SJSA1 (cell line): ENCODE measurements around the gene SGMS1. TPM values are rescaled to one million over a fixed set of nuclear protein-coding genes. Genes with fewer than 3 reads are reported as not detected.
"Not testable (repeated sequence)": the region's sequence is repeated elsewhere in the genome, so short reads cannot be mapped to it uniquely, and the experiment has no call there.

Experiments
- DNase-seq, 2 experiments: peaks; one replicate each; pipeline ENCODE4 v3.0.0-alpha.2; 2015 to 2020; ENCODE audit warnings: low spot score in 2 of 2, low read depth in 1 of 2
- H3K27ac ChIP-seq: fragments of 250-450 bp; sonication (Bioruptor Pico); 2 replicates; pipeline ENCODE4 v1.5.1; 2020; ENCODE audit warnings: mild to moderate bottlenecking, moderate library complexity
- H3K27me3 ChIP-seq: fragments of 250-450 bp; sonication (Bioruptor Pico); replicated peaks from 2 replicates; pipeline ENCODE4 v1.5.1; 2020; ENCODE audit warnings: mild to moderate bottlenecking, moderate library complexity
- H3K36me3 ChIP-seq: fragments of 250-450 bp; sonication (Bioruptor Pico); 2 replicates; pipeline ENCODE4 v1.5.1; 2020; ENCODE audit warnings: mild to moderate bottlenecking
- H3K4me1 ChIP-seq: fragments of 250-450 bp; sonication (Bioruptor Pico); replicated peaks from 2 replicates; pipeline ENCODE4 v1.6.1; 2021; ENCODE audit warnings: mild to moderate bottlenecking
- H3K4me3 ChIP-seq: fragments of 250-450 bp; sonication (Bioruptor Pico); 2 replicates; pipeline ENCODE4 v1.5.1; 2020; ENCODE audit warnings: mild to moderate bottlenecking
- H3K9me3 ChIP-seq: fragments of 250-450 bp; sonication (Bioruptor Pico); replicated peaks from 2 replicates; pipeline ENCODE4 v1.5.1; 2020; ENCODE audit warnings: mild to moderate bottlenecking
- total RNA-seq: library from RNA; depleted of rRNA; stranded (reverse); fragments of >200 nt; shearing (Covaris generic); gene quantifications from 2 replicates; pipeline ENCODE4 v1.2.3, GENCODE V29; 2014

The SGMS1 gene
- total RNA-seq, 1 experiment from 2014 or later: 109 TPM

DNA sequence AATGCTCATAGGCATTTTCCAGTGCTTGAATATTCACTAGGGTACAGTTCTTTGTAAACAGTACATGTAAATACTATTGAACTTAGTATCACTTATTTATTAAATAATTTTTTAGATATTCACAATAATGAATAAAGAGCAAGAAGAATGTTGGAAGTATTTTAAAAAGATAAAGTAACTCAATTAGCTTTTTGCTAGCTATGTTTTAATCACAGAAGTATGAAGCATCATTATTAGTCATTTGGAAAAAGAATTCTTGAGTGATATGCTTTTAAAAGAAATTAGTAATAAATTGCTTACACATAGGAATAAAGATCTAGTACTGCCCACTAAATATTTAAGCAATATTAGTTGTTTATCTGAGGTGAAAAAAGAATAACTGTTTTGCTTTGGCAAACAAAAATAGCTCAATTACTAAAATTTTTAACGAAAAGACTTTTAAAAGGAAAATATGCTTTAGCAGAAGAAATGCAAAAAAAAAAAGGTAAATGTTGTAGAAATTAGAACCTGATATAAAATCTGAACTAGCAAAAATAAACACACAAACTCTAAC lies 66.5 kb downstream of the SGMS1 start:
- Histone ChIP-seq H3K4me1 (peaks cover 8% of the 10 kb centered on the region), H3K27ac (no peak overlapping the region), H3K9me3 (no peaks in the 10 kb centered on the region)

DNA sequence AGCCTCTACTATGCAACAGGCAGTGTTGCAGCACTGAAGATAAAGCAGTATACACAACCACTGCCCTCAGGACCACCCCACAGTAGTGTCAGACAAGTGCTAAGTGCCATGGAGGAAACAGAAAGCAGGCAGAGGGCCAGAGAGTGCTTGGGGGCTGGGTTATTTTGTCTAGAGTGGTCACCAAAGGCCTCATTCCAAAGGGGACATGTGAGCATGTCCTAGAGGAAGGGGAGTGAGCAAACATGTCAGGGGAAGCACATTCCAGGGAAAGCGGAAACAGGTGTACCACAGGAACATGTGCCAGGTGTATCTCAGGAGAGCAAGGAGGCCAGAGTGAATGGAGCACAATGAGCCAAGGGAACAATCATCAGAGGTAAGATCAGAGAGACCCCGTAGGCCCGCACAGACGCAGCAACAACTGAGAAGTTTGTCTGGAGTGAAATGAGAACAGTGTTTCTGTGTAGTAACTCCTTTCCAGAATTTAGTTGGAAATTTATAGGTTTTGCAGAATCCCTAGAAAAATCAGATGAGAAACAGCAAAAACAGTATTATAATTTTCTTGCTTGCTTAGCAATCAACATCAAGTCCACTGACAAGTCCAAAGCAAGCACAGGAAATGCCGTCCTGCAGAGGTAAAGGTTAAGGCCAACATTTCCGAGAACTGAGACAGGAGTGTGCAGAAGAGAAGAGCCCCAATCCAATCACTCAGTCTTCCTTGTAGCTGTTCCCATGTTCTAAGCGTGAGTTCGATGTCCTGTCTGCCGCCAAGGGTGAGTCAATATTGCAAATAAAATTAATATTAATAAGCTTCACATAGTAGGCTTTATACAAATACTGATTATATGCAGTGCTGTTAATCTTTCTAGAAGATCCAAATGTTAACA lies 67.3 kb downstream of the SGMS1 start:
- Histone ChIP-seq H3K9me3 (no peaks in the 10 kb centered on the region), H3K36me3 (no peaks in the 10 kb centered on the region), H3K27me3 (no peaks in the 10 kb centered on the region), H3K4me3 (no peak overlapping the region), H3K4me1 (peaks cover 8% of the 10 kb centered on the region), H3K27ac (no peak overlapping the region)
- DNase-seq: no peak

More for the DNA sequence above, 66.5 kb downstream of the SGMS1 start:
- H3K27me3 ChIP-seq: no peaks in the 10 kb centered on the region
- no peak for DNase-seq
- H3K36me3 ChIP-seq: no peaks in the 10 kb centered on the region
- no peak overlapping the region for H3K4me3 ChIP-seq

DNA sequence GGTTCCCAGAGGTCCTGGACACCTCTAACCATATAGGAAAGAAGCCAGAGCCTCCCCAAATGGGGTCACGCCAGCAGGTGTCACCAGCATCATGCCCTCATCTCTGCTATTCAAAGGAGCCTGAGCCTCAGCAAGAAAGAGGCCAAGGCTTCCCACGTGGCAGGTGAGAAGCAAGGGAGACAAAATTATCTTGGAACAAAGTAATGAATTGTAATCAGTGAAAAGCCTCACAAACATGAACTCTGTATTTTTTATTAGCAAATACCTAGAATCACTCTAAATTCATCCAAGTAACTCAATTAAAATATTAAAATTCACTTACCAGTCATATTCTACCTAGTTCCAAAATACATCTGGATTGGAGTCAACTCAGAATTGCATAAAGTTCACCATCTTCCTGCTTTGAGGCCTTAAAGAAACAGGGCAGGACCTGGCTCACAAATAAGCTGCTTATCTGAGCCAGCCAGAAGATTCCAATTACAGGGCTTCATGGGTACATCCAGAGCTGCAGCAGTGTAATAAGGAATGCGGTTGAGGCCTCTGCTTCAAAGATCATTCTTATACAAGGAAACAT lies 68.7 kb downstream of the SGMS1 start:
- no peaks in the 10 kb centered on the region for H3K36me3 ChIP-seq
- no peak overlapping the region for H3K4me3 ChIP-seq
- H3K4me1 ChIP-seq: peaks cover 4% of the 10 kb centered on the region; the same call in 1 of the 2 replicates
- no peak for DNase-seq
- H3K27ac ChIP-seq: no peak overlapping the region
- H3K27me3 ChIP-seq: no peaks in the 10 kb centered on the region
- H3K9me3 ChIP-seq: no peaks in the 10 kb centered on the region

DNA sequence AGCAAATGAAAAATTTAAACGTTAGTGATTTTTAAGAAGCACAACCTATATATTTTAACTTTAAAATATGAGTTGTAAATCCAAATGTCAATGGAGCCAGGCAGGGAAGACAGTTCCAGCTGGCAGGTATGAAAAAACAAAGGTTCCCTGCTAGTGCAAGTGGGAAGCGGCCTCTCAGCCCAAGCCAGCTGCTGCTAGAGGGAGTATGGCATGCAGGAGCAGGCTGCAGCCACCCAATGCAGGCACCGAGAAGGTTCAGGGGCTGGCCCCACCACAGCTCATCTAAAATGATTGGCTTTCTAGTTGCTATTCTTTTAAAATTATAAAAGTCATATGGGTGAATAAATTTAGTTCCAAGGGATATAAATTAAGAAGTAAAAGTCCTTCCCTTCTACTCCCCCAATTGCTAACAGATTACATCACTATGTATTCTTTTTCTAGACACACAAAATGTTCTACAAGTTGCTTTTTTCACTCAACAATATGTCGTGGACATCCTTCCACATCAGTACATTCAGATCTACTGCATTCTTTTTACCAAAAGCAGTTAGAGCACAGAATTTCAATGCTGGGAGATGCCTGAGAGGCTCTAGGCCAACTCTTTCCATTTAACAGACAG lies 69.3 kb downstream of the SGMS1 start:
- no peaks in the 10 kb centered on the region for H3K27me3 ChIP-seq
- peaks cover 3% of the 10 kb centered on the region; the same call in 1 of the 2 replicates for H3K4me1 ChIP-seq
- no peaks in the 10 kb centered on the region for H3K9me3 ChIP-seq
- no peaks in the 10 kb centered on the region for H3K36me3 ChIP-seq
- DNase-seq: no peak
- H3K4me3 ChIP-seq: no peak overlapping the region
- H3K27ac ChIP-seq: no peak overlapping the region

DNA sequence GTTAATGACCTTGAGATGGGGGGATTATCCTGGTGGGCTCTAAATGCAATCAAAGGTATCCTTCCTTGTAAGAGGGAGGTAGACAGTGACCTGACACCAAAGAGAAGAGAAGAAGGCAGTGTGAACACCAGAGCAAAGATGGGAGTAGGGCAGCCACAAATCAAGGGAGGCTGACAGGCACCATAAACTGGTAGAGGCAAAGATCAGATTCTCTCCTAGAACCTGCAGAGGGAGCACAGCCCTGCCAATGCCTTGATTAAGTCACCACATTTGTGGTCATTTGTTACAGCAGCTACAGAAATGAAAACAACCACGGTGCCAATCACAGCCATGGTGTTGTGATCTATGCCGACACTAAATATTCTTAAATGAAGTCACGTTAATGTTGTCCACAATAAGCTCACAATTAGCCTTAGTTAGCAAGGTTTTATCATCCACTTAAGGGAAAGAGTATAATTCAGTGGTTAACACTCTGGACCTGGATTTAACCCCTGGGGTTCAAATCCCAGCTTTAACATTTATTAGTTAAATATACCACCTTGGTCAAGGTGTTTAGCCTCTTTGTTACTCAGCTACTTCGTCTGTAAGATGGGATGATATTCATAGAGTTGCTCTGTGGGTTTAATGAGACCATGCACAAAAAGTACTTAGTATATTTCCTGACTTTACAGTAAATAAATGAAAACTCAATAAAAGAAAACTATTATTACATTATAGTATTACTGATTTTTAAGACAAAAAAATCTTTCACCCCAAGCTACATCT lies 70.8 kb downstream of the SGMS1 start:
- H3K27me3 ChIP-seq: no peaks in the 10 kb centered on the region
- no peaks in the 10 kb centered on the region for H3K36me3 ChIP-seq
- H3K4me1 ChIP-seq: no peaks in the 10 kb centered on the region; the same call in 1 of the 2 replicates
- DNase-seq: peak in 1 of 2 experiments; percentile 22
- no peak overlapping the region for H3K4me3 ChIP-seq
- no peaks in the 10 kb centered on the region for H3K9me3 ChIP-seq
- H3K27ac ChIP-seq: no peak overlapping the region

DNA sequence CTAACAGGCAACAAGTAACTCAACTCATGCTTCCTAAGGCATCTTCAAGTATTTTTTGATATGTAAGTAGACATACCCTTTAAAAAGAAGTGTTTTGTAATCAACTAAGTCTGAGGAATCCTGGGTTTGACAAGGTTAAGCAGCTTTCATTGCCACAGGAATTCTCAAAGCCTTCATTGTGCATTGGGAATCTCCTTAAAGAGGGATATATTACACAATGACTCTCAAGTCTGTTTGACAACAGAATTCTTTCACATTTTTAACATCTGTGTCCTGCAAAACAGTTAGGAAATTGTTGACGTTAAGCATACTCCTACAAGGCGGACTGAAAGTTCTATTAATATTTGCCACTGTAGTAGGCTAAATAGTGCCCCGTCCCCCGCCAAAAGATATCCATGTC lies 71.4 kb downstream of the SGMS1 start:
- Histone ChIP-seq H3K4me1 (no peaks in the 10 kb centered on the region; the same call in 1 of the 2 replicates), H3K27ac (no peak overlapping the region), H3K27me3 (no peaks in the 10 kb centered on the region), H3K36me3 (no peaks in the 10 kb centered on the region), H3K9me3 (no peaks in the 10 kb centered on the region), H3K4me3 (no peak overlapping the region)
- DNase-seq: peak in 1 of 2 experiments; percentile 25

DNA sequence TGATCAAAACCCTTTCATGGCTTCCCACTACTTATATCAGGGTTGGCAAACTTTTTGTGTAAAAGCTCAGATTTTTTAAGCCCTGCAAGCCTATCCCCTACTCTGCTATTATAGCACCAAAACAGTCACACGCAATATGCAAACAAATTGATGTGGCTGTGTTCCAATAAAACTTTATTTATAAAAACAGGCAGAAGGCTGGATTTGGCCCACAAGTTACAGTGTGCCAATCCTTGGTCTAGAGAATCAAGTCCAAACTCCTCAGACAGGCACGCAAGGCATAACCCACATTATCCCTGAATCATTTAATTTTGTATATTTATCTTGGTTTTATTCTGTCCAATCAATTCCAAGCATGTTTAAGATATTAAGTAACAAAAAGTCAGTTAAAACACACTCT lies 71.9 kb downstream of the SGMS1 start:
- H3K4me3 ChIP-seq: no peak overlapping the region
- no peaks in the 10 kb centered on the region; the same call in 1 of the 2 replicates for H3K4me1 ChIP-seq
- H3K36me3 ChIP-seq: no peaks in the 10 kb centered on the region
- no peaks in the 10 kb centered on the region for H3K9me3 ChIP-seq
- no peak for DNase-seq
- no peaks in the 10 kb centered on the region for H3K27me3 ChIP-seq
- H3K27ac ChIP-seq: no peak overlapping the region

DNA sequence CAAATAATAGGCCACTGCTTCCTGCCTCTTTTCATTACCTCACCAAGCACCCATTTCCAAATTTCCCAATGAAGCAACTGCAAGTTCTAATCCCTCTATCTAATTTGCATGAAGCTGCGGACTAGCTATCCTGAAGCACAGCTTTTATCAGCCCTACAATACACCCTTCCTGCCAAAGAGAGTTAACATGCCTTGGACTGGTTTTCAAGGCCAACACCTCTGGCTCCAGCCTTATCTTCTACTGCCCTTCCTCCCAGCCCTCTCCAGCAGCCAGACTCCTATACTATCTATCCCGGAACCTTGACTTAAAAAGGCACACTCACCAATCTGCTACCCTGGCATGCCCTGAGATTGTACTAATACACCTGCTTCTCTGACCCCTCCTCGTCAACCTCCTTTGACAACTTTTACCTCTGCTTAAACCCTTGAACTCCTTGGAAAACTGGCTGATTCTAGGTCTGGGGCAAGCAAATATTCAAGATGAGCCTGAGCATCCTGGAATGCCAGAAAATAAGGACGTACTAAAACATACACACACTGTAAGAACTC lies 73.4 kb downstream of the SGMS1 start:
- H3K27me3 ChIP-seq: no peaks in the 10 kb centered on the region
- no peaks in the 10 kb centered on the region for H3K9me3 ChIP-seq
- H3K4me1 ChIP-seq: no peaks in the 10 kb centered on the region; the same call in 1 of the 2 replicates
- no peaks in the 10 kb centered on the region for H3K36me3 ChIP-seq
- no peak for DNase-seq
- H3K27ac ChIP-seq: no peak overlapping the region
- H3K4me3 ChIP-seq: no peak overlapping the region

DNA sequence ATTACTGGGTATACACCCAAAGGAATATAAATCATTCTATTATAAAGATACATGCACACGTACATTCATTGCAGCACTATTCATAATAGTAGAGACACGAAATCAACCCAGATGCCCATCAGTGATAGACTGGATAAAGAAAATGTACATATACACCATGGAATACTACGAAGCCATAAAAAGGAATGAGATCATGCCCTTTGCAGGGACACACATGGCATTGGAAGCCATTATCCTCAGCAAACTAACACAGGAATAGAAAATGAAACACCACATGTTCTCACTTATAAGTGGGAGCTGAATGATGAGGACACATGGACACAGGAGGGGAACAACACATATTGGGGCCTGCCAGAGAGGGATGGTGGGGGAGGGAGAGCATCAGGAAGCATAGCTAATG lies 74.6 kb downstream of the SGMS1 start:
- not testable (repeated sequence) for H3K9me3 ChIP-seq, H3K27ac ChIP-seq, H3K4me3 ChIP-seq, H3K36me3 ChIP-seq, DNase-seq, H3K4me1 ChIP-seq, H3K27me3 ChIP-seq

DNA sequence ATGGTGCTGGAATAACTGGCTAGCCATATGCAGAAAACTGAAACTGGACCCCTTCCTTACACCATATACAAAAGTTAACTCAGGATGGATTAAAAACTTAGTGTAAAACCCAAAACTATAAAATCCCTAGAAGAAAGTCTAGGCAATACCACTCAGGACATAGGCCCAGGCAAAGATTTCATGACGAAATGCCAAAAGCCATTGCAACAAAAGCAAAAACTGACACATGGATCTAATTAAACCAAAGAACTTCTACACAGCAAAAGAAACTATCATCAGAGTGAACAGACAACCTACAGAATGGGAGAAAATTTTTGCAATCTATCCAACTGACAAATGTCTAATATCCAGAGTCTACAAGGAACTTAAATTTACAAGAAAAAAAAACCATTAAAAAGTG lies 75.3 kb downstream of the SGMS1 start:
- DNase-seq, H3K4me1 ChIP-seq, H3K27me3 ChIP-seq, H3K9me3 ChIP-seq, H3K27ac ChIP-seq, H3K4me3 ChIP-seq, H3K36me3 ChIP-seq: not testable (repeated sequence)

DNA sequence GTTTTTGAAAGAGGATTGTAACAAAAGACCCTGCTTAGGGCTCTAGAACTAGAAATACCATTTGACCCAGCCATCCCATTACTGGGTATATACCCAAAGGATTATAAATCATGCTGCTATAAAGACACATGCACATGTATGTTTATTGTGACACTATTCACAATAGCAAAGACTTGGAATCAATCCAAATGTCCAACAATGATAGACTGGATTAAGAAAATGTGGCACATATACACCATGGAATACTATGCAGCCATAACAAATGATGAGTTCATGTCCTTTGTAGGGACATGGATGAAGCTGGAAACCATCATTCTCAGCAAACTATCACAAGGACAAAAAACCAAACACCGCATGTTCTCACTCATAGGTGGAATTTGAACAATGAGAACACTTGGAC lies 77.5 kb downstream of the SGMS1 start:
- H3K36me3 ChIP-seq, H3K27ac ChIP-seq, H3K4me1 ChIP-seq, DNase-seq, H3K4me3 ChIP-seq, H3K27me3 ChIP-seq, H3K9me3 ChIP-seq: not testable (repeated sequence)

DNA sequence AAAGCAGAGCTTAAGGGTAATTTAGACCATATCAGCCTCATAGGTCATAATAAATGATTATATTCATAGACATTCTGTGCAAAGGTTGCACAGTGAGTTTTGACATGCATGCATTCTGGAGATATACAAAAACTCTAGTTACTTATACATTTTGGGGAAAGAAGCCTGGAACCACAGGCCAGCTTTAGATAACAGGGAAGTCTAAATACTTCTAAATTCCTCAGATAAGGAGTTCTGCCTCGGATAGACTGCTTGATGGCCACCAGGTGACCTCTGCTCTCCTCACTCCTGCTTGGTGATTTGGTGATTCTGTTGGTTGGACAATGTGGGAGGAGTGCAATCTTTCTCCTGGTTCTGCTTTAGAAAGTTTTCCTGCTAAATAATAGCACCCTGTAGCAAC lies 77.9 kb downstream of the SGMS1 start:
- H3K4me3 ChIP-seq: no peak overlapping the region
- H3K36me3 ChIP-seq: no peaks in the 10 kb centered on the region
- no peaks in the 10 kb centered on the region for H3K27me3 ChIP-seq
- H3K9me3 ChIP-seq: no peaks in the 10 kb centered on the region
- no peak overlapping the region for H3K27ac ChIP-seq
- H3K4me1 ChIP-seq: no peaks in the 10 kb centered on the region
- no peak for DNase-seq

DNA sequence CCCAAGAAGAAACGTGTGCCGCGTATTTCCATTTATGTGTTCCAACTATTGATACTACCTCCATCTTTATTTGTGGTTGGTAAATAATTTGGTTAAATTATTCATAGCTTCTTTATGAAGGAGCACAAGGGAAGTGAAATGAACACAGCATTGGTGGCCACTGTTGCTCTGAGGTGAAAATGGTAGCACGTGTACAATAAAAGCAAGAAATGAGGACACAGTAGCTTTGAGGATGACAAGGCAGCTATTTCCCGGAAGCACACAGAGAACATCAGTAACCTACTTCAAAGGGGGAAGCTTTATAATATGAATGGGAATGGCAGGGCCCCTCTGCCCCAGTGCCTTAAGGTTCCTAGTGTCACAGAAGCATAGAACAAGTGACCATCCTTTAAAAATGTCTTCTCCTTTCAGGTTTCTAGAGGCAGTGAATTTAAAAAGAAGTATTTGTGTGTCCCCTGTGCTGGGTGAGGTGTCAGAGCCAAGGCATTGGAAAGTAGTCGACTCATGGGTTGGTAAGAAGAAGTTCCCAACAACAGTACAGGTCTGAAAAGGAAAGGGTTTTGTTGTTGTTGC lies 78.8 kb downstream of the SGMS1 start:
- Histone ChIP-seq H3K4me3 (no peak overlapping the region), H3K27me3 (no peaks in the 10 kb centered on the region), H3K36me3 (no peaks in the 10 kb centered on the region), H3K4me1 (no peaks in the 10 kb centered on the region), H3K9me3 (no peaks in the 10 kb centered on the region), H3K27ac (no peak overlapping the region)
- DNase-seq: no peak
